ENCODE results near the gene CA12. TPM values are rescaled to one million over a fixed set of nuclear protein-coding genes. Genes with fewer than 3 reads are reported as not detected.
A peak's percentile ranks its signal among the peaks of the same experiment; 100 is the strongest.

Gene CA12
- total and polyA plus RNA-seq, 2 of the 8 experiments (the other 6 are each of a cell fraction or from before 2014, with no cell fraction given) = 4.7 to 4.9 TPM

DNA sequence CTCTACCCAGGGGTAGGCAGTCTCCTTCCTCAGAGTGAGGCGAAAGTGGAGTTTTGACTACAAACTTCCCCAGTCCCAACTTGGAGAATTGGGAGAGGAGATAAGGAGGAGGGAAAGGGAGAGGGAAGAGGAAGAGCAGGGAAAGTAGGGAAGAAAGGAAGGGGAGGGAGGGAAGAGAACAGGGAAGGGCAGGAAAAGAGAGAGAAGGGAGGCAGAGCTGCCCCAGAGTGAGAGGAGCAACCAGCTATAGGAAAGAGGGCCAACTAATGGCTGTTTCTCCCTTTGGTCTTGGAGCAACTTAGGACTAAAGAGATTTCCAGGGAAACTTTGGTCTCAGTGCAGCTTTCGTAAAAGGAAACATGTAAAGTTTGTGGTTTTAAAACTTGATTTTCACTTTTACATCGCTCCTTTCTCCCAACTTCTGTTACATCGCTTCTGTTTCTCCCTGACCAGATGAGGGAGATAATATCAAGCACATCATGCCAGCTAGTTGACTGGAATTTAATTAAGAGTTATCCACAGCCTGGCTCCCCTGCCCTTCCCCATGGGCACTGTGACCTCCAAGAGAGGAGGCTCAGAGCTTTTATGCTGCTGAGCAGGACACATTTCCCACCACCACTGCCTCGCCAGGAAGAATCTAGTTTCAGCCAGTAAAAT, 1.4 kb downstream of the CA12 start:
- H3K9ac ChIP-seq (replicated peaks in 1 of 4; ENCODE audit: extremely low read depth in 1 of 4, low read depth in 3 of 4, low read length in 3 of 4) = no peak overlapping the region
- 81% methylated on average over 5 of the region's 5 CpGs; no CpG with 5 or more reads in 1 of the 2 experiments for WGBS, 2 experiments (ENCODE audit: extremely low coverage in 1 of 2, insufficient coverage in 1 of 2, insufficient read length in 1 of 2, insufficient replicate concordance in 2 of 2, low coverage in 1 of 2, low lambda C conversion rate in 2 of 2, missing lambda C conversion rate in 1 of 2)
- TF ChIP-seq POLR2AphosphoS5 (IDR thresholded peaks at IDR 0.05; ENCODE audit: low read depth, low read length) (no peak), POLR2A (IDR thresholded peaks at IDR 0.05; ENCODE audit: control extremely low read depth in 1 of 2, low read depth in 2 of 2, low read length in 2 of 2) (no peak), TBP (IDR thresholded peaks at IDR 0.05; ENCODE audit: low read depth, low read length) (no peak), BCL11A (IDR thresholded peaks at IDR 0.05; ENCODE audit: low read depth in 2 of 2, low read length in 2 of 2) (no peak), SRF (IDR thresholded peaks at IDR 0.05; ENCODE audit: low read depth, low read length) (no peak), EZH2 (IDR thresholded peaks at IDR 0.05; ENCODE audit: low read depth, low read length, severe bottlenecking) (no peak), TAF7 (optimal IDR thresholded peaks at IDR 0.05; ENCODE audit: borderline replicate concordance, low read depth, low read length) (no peak), ZNF274 (IDR thresholded peaks at IDR 0.05; ENCODE audit: borderline replicate concordance, extremely low read depth, low read length) (no peak), CBX8 (IDR thresholded peaks at IDR 0.05; ENCODE audit: borderline replicate concordance, low read depth, low read length) (no peak)
- TF ChIP-seq, protein P1, sequence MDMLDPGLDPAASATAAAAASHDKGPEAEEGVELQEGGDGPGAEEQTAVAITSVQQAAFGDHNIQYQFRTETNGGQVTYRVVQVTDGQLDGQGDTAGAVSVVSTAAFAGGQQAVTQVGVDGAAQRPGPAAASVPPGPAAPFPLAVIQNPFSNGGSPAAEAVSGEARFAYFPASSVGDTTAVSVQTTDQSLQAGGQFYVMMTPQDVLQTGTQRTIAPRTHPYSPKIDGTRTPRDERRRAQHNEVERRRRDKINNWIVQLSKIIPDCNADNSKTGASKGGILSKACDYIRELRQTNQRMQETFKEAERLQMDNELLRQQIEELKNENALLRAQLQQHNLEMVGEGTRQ (IDR thresholded peaks at IDR 0.05; ENCODE audit: low read length) = no peak
- TF ChIP-seq, protein P2, sequence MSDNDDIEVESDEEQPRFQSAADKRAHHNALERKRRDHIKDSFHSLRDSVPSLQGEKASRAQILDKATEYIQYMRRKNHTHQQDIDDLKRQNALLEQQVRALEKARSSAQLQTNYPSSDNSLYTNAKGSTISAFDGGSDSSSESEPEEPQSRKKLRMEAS (IDR thresholded peaks at IDR 0.05) = no peak

More for the DNA sequence above, 1.4 kb downstream of the CA12 start:
- Histone ChIP-seq H2BK15ac (ENCODE audit: low read length) (no peak overlapping the region), H4K8ac (ENCODE audit: extremely low read depth, insufficient read depth, low read length) (no peak overlapping the region), H3K4ac (replicated peaks; ENCODE audit: insufficient read length, low read depth, low read length) (no peak overlapping the region), H2BK12ac (ENCODE audit: low read depth, low read length) (no peak overlapping the region), H3K4me2 (ENCODE audit: insufficient read depth in 1 of 2, low read depth in 2 of 2, low read length in 2 of 2) (peak overlapping the region in 1 of 2 experiments; percentile 78; a peak in 3 of 4 replicates), H4K20me1 (replicated peaks in 1 of 2; ENCODE audit: control insufficient read depth in 1 of 2, insufficient read depth in 2 of 2, low read length in 2 of 2) (no peaks in the 10 kb centered on the region), H2AFZ (ENCODE audit: low read length) (no peak overlapping the region), H3K4me1 (replicated peaks in 1 of 4; ENCODE audit: control insufficient read depth in 3 of 4, insufficient read depth in 4 of 4, low read length in 3 of 4) (peaks cover 4 to 20% (median 5%) of the 10 kb centered on the region in 4 experiments; a peak in 6 of 7 replicates), H3K27ac (ENCODE audit: low read depth, low read length) (no peak overlapping the region), H2BK120ac (replicated peaks; ENCODE audit: low read depth, low read length) (no peak overlapping the region), H4K5ac (ENCODE audit: insufficient read length, low read depth, low read length) (no peak overlapping the region), H3K79me2 (ENCODE audit: control insufficient read depth in 1 of 2, insufficient read depth in 2 of 2, low read length in 2 of 2) (no peaks in the 10 kb centered on the region), H3K23me2 (ENCODE audit: low read depth, low read length) (peaks cover 10% of the 10 kb centered on the region; the same call in 1 of the 2 replicates), H3K18ac (ENCODE audit: extremely low read depth, low read length) (no peak overlapping the region), H2BK5ac (ENCODE audit: low read depth, low read length) (0 out of 2 replicates have a peak overlapping the region, but pooled peaks have one; percentile 2), H3K56ac (replicated peaks; ENCODE audit: insufficient read length, low read depth, low read length) (no peak overlapping the region), H3K9me3 (ENCODE audit: insufficient read depth in 2 of 2, low read depth in 1 of 2, low read length in 1 of 2) (no peaks in the 10 kb centered on the region), H3K27me3 (replicated peaks in 1 of 4; ENCODE audit: control insufficient read depth in 3 of 4, extremely low read depth in 1 of 4, insufficient read depth in 3 of 4, low read length in 3 of 4) (peaks cover 0 to 27% (median 18%) of the 10 kb centered on the region in 4 experiments; a peak in 6 of 7 replicates), H3K23ac (ENCODE audit: insufficient read length) (no peak overlapping the region), H3K4me3 (ENCODE audit: extremely low read depth in 1 of 4, insufficient read depth in 2 of 4, low read depth in 3 of 4, low read length in 4 of 4) (peak overlapping the region in 1 of 4 experiments; percentile 68; a peak in 2 of 8 replicates), H3K14ac (ENCODE audit: insufficient read length) (no peak overlapping the region), H2AK5ac (ENCODE audit: low read depth, low read length) (no peak overlapping the region), H3K79me1 (ENCODE audit: low read depth, low read length) (no peaks in the 10 kb centered on the region), H3K36me3 (ENCODE audit: control insufficient read depth in 2 of 4, insufficient read depth in 4 of 4, low read length in 3 of 4) (no peaks in the 10 kb centered on the region), H4K91ac (replicated peaks; ENCODE audit: insufficient read length, low read length) (no peak overlapping the region), H2BK20ac (ENCODE audit: low read length) (no peak overlapping the region)
- DNase-seq (ENCODE audit: low read depth in 1 of 2, low spot score in 2 of 2) (no peak), FAIRE-seq (no peak)
- POLR2A ChIA-PET (ENCODE audit: partially characterized antibody) = interaction anchor here (0.8 to 1.1 kb wide), 4 partner anchors 10 to 41 kb away, joined by 3 read pairs; no protein-coding TSS in a partner anchor
- CTCF ChIA-PET (ENCODE audit: partially characterized antibody) = interaction anchor here (0.7 to 2.1 kb wide), 9 partner anchors 10 to 93 kb away, joined by 3 to 8 read pairs (median 4); no protein-coding TSS in a partner anchor
